Epithelial cell of proximal tubule (primary cell): ENCODE data around the gene INMT. TPM values are rescaled to one million over a fixed set of nuclear protein-coding genes. Genes with fewer than 3 reads are reported as not detected.

Source experiments
- DNase-seq: peaks from one replicate; pipeline ENCODE4 v3.0.0-alpha.2; 2011; ENCODE audit warnings: low read depth
- H3K4me3 ChIP-seq: 2 replicates; pipeline ENCODE4 v1.5.1; 2011; ENCODE audit warnings: low read depth, mild to moderate bottlenecking, low read length
- CTCF ChIP-seq: conservative IDR thresholded peaks from 2 replicates; pipeline ENCODE4 v1.5.1; 2012; ENCODE audit warnings: low read depth, mild to moderate bottlenecking, low read length
- total RNA-seq: library from RNA; depleted of rRNA; stranded (reverse); fragments of >200 nt; gene quantifications from 2 replicates; pipeline ENCODE4 v1.2.3, GENCODE V29; 2015

Gene INMT
- total RNA-seq, 1 donor from 2014 or later, result 0.81 TPM

- H3K4me3 ChIP-seq, result no peak overlapping the region
- DNase-seq, result no peak
- no peak for TF ChIP-seq CTCF
These were observed 30.8 kb downstream of the INMT start for GRCh38 chr7:30782690-30783089.

- no peak for DNase-seq
These were observed 33.9 kb downstream of the INMT start for GRCh38 chr7:30785786-30786185.

GRCh38 chr7:30787486-30787885, 35.6 kb downstream of the INMT start:
- no peak overlapping the region for H3K4me3 ChIP-seq
- TF ChIP-seq CTCF, result no peak
- no peak for DNase-seq

More at GRCh38 chr7:30785786-30786185, 33.9 kb downstream of the INMT start:
- H3K4me3 ChIP-seq, result no peak overlapping the region
- TF ChIP-seq CTCF, result no peak

- no peak for DNase-seq
- no peak overlapping the region for H3K4me3 ChIP-seq
- TF ChIP-seq CTCF, result no peak
These were observed 36.9 kb downstream of the INMT start for GRCh38 chr7:30788640-30789333.

GRCh38 chr7:30789334-30789711, 37.4 kb downstream of the INMT start:
- no peak for DNase-seq
- no peak for TF ChIP-seq CTCF
- H3K4me3 ChIP-seq, result no peak overlapping the region

- no peak for DNase-seq
- H3K4me3 ChIP-seq, result no peak overlapping the region
- TF ChIP-seq CTCF, result no peak
These were observed 38.4 kb downstream of the INMT start for GRCh38 chr7:30790356-30790755.

- H3K4me3 ChIP-seq, result no peak overlapping the region
- DNase-seq, result no peak
- TF ChIP-seq CTCF, result no peak
These were observed 39.2 kb downstream of the INMT start for GRCh38 chr7:30791114-30791513.
